Left hindlimb (tissue), 1 donor: ENCODE data around the gene PKNOX2.
A peak's percentile ranks its signal among the peaks of the same experiment; 100 is the strongest.

Experiments
- DNase-seq: peaks from one replicate; pipeline ENCODE4 v3.0.0-alpha.2; 2018

Gene PKNOX2

DNA sequence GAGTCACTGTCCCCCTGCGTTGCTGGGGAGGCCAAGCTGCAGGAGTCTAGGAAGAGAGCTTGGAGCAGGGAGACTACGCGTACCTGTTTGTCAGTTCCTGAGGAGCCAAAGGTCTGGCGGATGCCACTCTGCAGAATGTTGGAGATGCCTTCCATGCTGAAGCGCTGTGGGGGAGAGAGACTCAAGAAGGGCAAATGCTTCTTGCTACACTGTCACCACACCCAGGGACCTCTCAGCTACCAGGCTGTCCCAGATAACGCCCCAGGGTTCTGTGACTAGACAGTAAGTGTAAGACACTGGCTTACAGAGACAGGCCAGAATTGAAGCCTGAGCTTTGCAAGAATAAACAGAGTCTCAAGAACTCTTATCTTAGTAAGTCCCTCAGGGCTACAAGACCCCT lies 289.5 kb downstream of the PKNOX2 start:
- DNase-seq, result no peak

DNA sequence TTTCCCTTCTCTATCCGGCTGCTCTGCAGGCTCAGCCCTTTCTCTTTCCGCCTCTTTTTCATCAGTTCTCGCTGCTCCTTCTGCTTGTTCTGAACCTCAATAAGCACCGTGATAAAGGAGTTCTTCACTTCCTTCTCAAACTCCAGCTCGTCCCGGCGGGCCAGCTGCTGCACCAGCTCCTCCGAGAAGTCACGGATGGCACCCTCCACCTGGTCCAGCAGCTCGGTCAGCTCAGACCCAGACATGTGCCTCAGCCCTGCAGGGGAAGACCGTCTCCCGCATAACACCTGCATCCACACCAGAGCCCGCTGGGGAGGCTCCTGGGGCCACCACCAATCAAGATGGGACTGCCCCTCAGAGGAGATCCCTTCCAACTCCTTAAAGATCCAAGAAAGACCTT lies 291.3 kb downstream of the PKNOX2 start:
- no peak for DNase-seq

- peak; percentile 67 for DNase-seq
Observed at GRCh38 chr11:125457814-125458343, 293.3 kb downstream of the PKNOX2 start.

- DNase-seq, result no peak
Observed at GRCh38 chr11:125460275-125460674, 295.7 kb downstream of the PKNOX2 start.

- no peak for DNase-seq
Observed at GRCh38 chr11:125463590-125464269, 299.2 kb downstream of the PKNOX2 start.

- DNase-seq, result no peak
Observed at GRCh38 chr11:125464270-125464662, 299.7 kb downstream of the PKNOX2 start.

DNA sequence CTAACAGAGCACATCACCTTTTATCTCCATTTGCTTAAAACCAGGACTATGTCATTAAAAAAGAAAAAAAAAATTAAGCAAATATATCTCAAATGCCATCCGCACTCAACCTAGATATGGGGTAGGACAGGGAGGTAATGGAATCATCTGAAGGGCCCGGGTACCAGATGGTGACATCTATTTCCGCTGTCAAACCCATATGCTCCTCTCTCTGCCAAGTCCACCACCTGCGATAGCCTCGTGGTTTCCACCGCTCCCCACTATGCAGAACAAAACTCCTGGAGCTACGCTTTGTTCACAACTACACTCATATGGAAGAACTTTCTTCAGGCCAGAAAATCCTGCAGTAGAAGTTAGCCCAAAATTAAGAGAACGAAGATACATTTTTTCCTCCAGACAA lies 300.1 kb downstream of the PKNOX2 start:
- no peak for DNase-seq

GRCh38 chr11:125465255-125465654 lies 300.7 kb downstream of the PKNOX2 start:
- no peak for DNase-seq

DNA sequence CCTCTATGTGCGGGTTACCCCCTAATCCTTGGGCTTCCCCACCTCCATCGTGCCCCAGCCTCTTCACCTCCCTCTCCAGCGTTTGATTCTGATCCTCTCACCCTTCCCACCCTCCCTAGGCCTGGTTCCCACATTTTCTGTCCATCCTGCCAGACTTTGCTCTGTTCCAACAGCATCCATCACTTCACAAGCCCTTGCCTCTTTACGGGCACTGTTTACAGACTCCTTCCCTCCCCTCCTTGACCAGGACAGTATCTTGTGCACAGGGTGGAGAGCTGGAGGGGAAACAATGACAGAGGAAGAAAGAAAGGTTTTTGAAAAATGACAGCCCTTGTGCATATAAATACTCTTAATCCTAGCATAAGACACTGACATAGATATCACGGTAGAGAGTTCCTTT lies 301.1 kb downstream of the PKNOX2 start:
- DNase-seq, result no peak

GRCh38 chr11:125468025-125468424 lies 303.5 kb downstream of the PKNOX2 start:
- no peak for DNase-seq

DNA sequence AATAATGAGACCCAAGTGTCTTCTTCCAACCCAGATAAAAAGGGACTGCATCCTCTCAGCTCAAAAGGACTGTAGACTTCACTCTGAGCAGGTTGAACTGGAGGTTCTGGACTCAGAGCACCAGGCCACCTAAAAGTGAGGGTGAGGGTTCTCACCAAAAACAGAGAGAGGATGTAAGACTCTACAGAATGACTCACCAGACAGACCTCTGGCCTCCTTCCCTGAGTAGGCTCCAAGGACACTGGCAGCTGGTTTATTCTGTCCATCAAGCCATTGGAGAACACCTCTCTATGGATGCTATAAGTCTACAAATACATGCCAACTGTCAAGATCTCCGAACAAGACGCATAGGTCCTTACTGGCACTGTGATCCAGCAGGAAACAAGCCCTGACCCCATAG lies 304.3 kb downstream of the PKNOX2 start:
- no peak for DNase-seq

DNA sequence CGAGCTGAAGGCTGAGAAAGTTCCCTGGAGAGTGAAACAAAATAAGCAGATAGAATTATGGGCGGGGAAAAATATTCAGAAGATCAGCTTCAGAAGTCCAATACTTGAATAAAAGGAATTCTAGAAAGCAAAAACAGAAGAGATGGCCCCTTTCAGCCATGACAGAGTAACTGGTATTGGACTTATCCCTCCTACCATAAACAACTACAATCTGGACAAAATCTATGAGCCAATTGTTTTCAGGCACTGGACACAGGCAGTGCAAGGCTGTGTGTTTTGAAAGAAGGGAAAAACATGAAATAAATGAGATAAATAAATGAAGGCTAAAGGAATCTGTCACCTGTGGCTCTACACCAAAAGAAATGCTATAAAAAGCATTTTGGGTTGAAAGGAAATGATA lies 305.8 kb downstream of the PKNOX2 start:
- no peak for DNase-seq

- no peak for DNase-seq
Observed at GRCh38 chr11:125476721-125477120, 312.2 kb downstream of the PKNOX2 start.

DNA sequence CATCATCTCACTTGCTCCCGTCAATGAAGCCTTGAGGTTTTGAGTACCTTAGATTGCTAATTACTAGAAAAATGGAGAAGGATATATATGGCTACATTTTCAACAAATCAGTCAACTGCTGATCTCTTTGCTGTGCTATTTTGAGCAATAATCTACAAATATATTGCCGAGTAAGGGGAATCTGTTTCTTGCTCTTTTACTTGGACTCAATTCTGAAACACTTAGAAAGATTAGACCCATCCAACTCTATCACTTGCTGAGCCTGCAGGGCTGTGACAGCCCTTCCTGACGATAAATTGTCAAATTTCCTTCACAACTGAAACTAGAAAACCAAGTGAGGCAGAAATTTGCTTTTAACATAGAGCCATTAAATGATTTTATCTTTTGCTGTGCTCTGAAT lies 314.6 kb downstream of the PKNOX2 start:
- no peak for DNase-seq

GRCh38 chr11:125481531-125481930 lies 317.0 kb downstream of the PKNOX2 start:
- no peak for DNase-seq
